GM19351 (cell line): ENCODE results near the gene CACNA1A.
"Not testable (repeated sequence)": the region's sequence is repeated elsewhere in the genome, so short reads cannot be mapped to it uniquely, and the experiment has no call there.

ENCODE experiments used
- ATAC-seq: cut with Tn5 transposase; IDR thresholded peaks from one replicate; pipeline ENCODE4 v1.9.1; 2021; ENCODE audit warnings: mild to moderate bottlenecking, moderate library complexity; ENCODE audit not compliant: unreplicated experiment

The CACNA1A gene

GRCh38 chr19:13207846-13208671 is 298.2 kb downstream of the CACNA1A start:
- peak; percentile 55 for ATAC-seq

GRCh38 chr19:13207237-13207845 is 298.9 kb downstream of the CACNA1A start:
- ATAC-seq = no peak

- ATAC-seq = no peak
Measured at GRCh38 chr19:13206587-13206986, 299.7 kb downstream of the CACNA1A start.

- not testable (repeated sequence) for ATAC-seq
Measured at GRCh38 chr19:13202112-13202511, 304.2 kb downstream of the CACNA1A start.

GRCh38 chr19:13198634-13199033 is 307.6 kb downstream of the CACNA1A start:
- ATAC-seq = no peak

- ATAC-seq = no peak
Measured at GRCh38 chr19:13195678-13196077, 310.6 kb downstream of the CACNA1A start.

- ATAC-seq = no peak
Measured at GRCh38 chr19:13190781-13191540, 315.3 kb downstream of the CACNA1A start.

- ATAC-seq = no peak
Measured at GRCh38 chr19:13189600-13189999, 316.7 kb downstream of the CACNA1A start.

- ATAC-seq = no peak
Measured at GRCh38 chr19:13187419-13187818, 318.9 kb downstream of the CACNA1A start.

GRCh38 chr19:13186688-13187087 is 319.6 kb downstream of the CACNA1A start:
- not testable (repeated sequence) for ATAC-seq

- ATAC-seq = not testable (repeated sequence)
Measured at GRCh38 chr19:13185763-13186657, 320.3 kb downstream of the CACNA1A start.

GRCh38 chr19:13184926-13185325 is 321.4 kb downstream of the CACNA1A start:
- not testable (repeated sequence) for ATAC-seq

GRCh38 chr19:13181747-13182388 is 324.4 kb downstream of the CACNA1A start:
- no peak for ATAC-seq

- not testable (repeated sequence) for ATAC-seq
Measured at GRCh38 chr19:13178291-13178690, 328.0 kb downstream of the CACNA1A start.

- ATAC-seq = not testable (repeated sequence)
Measured at GRCh38 chr19:13177584-13177983, 328.7 kb downstream of the CACNA1A start.

GRCh38 chr19:13176345-13176744 is 329.9 kb downstream of the CACNA1A start:
- ATAC-seq = no peak

GRCh38 chr19:13173139-13173737 is 333.0 kb downstream of the CACNA1A start:
- no peak for ATAC-seq

GRCh38 chr19:13172346-13173138 is 333.7 kb downstream of the CACNA1A start:
- ATAC-seq = no peak

GRCh38 chr19:13171146-13171545 is 335.1 kb downstream of the CACNA1A start:
- no peak for ATAC-seq
